GM21515 (cell line): Measurements from ENCODE around the gene BHMT.
"Not testable (repeated sequence)": the region's sequence is repeated elsewhere in the genome, so short reads cannot be mapped to it uniquely, and the experiment has no call there.

ENCODE experiments used
- ATAC-seq: cut with Tn5 transposase; IDR thresholded peaks from one replicate; pipeline ENCODE4 v1.9.1; 2021; ENCODE audit not compliant: unreplicated experiment

The BHMT gene

GRCh38 chr5:79109527-79110492, 1.8 kb upstream of the BHMT start:
- no peak for ATAC-seq

DNA sequence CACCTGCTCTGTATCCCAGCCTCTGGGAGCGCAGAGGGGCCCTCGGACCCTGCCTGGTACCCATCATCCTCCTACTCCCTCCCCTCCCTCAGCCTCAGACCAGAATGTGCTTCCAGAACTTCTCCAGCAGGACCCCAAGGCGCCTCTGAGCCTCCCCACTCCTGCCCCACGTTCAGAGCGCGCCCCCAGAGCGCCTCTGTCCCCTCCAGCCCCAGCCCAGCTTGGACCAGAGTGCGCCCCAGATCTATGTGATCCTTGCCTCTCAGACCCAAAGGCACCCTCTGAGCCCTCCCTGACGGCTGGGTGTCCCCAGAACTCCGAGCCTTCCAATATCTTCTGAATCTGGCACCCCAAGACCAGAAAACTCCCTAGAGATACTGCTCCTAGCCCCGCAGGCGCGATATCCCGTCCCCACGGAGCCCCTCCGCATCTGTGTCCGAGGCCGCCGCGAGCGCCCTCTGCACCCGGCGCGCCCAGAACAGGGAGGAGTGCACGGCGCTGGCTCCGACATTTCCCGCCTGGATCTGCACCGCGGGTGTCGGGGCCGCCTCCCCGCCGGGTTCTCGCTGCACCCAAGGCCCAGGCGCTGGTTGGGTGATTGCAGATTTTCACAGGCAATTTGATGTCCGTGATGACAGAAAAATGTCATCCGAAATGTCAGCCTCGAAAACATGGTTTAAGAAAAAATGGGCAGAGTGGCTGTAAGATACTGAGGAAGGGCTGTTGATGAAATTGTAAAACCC, 522 bp downstream of the BHMT start:
- no peak for ATAC-seq

GRCh38 chr5:79112703-79113058, 1.1 kb downstream of the BHMT start:
- ATAC-seq, result no peak

- no peak for ATAC-seq
Measured at GRCh38 chr5:79119486-79119885, 7.9 kb downstream of the BHMT start.

GRCh38 chr5:79120221-79120620, 8.6 kb downstream of the BHMT start:
- ATAC-seq, result no peak

DNA sequence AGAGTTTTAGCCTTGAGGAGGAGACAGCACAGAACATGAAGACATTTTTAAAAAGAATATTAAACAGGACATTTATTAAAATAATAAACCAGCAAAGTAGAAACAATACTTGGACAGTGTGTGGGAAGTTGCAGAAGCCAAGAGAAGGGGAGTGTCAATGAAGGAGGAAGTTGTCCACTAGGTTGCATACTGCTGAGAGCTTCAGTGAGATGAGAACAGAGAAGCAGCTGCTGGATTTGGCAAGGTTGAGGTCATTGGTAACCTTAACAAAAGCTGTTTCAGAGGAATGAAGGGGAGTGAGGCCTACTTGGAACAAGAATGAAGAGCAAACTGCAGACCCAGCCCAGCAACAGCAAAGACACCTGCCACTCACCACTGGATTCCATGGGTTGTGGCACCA, 11.4 kb downstream of the BHMT start:
- ATAC-seq, result no peak

GRCh38 chr5:79124607-79125006, 13.0 kb downstream of the BHMT start:
- ATAC-seq, result no peak

- ATAC-seq, result no peak
Measured at GRCh38 chr5:79130781-79131180, 19.2 kb downstream of the BHMT start.

- ATAC-seq, result no peak
Measured at GRCh38 chr5:79133121-79133656, 21.6 kb downstream of the BHMT start.

DNA sequence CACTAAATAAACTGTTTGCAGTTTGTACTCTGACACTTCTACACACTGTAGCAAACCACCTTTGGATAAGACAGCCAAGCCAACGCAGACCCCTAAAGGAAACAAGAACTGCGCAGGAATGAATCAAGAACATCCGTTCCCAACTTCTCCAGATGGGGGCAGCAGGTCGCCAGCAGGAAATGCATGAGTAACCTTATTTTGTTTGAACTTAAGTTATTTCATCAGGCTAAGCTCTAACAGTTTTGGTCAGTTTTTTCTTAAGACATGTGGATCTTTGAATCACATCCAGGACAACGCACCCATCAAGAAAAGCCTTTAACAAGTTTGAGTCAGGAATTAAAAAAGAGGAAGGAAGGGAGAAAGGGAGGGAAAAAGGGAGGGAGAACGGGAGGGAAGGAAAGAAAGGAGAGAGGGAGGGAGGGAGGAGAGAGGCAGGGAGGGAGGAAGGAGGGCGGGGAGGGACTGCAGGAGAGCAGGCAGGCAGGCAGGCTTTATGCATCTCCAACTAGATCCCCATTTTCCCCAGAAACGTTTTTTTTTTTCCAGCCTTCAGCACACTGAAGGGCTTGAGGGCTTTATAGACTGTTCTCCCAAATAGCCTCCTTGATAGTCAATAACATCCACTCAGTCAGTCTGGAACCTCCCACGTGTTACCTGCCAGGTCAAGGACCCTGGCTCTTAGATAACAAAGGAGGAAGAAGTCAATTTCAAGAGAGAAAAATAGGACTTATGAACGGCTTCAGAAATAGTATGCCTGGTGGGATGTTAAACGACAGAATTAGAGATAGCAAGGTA, 22.2 kb downstream of the BHMT start:
- no peak for ATAC-seq

- ATAC-seq, result no peak
Measured at GRCh38 chr5:79135790-79136553, 24.4 kb downstream of the BHMT start.

DNA sequence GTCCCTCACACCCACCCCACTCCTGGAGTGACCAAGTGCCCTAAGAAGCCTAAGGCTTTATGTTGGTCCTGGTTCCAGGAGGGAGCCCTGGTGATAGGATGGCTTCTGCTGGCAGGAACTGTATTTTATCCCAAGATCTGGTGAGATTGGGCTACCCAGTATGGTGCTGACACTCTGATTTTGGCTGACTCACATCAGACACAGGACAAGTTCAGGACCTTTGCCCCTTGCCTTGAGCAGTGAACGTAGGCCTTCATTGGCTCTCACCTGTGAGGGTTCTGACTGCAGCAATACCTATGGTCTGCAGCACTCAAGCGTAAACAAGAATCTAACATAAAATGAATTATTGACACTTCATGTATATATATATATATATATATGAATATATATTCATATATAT, 25.0 kb downstream of the BHMT start:
- ATAC-seq, result no peak

GRCh38 chr5:79140553-79140952, 28.9 kb downstream of the BHMT start:
- ATAC-seq, result no peak

DNA sequence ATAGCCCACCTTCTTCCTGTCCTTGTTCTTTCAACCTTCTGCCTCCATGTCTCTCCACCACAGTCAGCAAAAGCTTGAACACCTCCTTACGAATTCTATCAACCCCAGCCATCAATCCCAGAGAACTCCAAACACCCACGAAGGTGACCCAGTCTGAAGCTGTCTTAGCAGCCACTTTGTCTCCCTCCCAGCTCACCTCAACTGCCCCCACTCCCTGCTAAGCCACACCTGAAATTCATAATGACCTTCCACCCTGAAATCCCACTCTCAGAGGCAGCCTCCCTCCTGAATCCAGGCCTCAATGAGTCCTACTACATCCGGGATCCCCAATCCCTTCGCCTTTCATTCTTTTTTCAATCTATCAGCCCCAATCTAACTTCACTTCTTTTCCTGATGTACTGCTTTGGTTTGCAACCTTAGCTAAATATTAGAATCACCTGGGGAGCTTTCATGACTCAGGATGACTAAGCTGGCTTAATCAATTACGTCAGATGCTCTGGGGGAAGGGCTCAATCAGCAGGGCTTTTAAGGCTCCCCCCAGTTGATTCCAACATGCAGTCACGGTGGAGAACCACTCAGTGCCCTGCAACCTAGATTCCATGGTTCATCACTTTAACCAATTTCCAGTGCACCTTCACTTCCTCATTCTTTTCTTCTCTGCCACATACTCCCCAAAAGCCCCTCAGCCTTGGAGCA, 32.2 kb downstream of the BHMT start:
- no peak for ATAC-seq

GRCh38 chr5:79147076-79147475, 35.5 kb downstream of the BHMT start:
- no peak for ATAC-seq

GRCh38 chr5:79149433-79149832, 37.8 kb downstream of the BHMT start:
- no peak for ATAC-seq

GRCh38 chr5:79151942-79152671, 40.5 kb downstream of the BHMT start:
- no peak for ATAC-seq

DNA sequence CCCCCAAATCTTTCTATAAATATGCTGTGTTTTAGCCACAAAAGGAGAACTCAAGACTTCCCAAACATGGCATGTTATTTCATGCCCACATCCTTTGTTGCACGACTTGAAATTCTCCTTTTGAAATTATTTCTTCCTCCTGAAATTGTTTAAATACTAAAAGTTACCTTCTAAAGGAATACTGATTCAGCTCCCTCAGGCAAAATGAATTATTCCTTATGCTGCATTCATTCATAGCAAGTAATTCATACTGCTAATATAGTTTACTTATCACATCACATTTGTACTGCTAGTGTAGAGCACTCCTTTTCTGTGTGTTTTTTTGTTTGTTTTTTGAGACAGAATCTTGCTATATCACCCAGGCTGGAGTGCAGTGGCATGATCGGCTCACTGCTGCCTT, 45.7 kb downstream of the BHMT start:
- ATAC-seq, result no peak

DNA sequence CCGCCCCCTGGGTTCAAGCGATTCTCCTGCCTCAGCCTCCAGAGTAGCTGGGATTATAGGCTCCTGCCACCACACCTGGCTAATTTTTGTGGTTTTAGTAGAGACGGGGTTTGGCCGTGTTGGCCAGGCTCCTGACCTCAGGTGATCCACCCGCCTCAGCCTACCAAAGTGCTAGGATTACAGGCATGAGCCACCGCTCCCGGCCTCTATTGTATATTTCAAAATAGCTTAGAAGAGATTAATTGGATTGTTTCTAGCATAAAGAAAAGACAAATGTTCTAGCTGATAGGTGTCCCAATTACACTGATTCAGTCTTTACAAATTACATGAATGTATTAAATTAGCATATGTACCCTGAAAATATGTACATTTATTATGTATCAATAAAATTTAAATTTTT, 50.0 kb downstream of the BHMT start:
- ATAC-seq, result not testable (repeated sequence)
